Fibroblast of villous mesenchyme (primary cell): ENCODE measurements around the gene KIF24. TPM values are rescaled to one million over a fixed set of nuclear protein-coding genes. Genes with fewer than 3 reads are reported as not detected.

Experiments used
- DNase-seq: peaks from one replicate; pipeline ENCODE4 v3.0.0-alpha.2; 2010; ENCODE audit warnings: low read depth
- H3K4me3 ChIP-seq: 2 replicates; pipeline ENCODE4 v1.5.1; 2011; ENCODE audit warnings: low read depth, mild to moderate bottlenecking, low read length
- CTCF ChIP-seq: IDR thresholded peaks from 2 replicates; pipeline ENCODE4 v1.5.1; 2012; ENCODE audit warnings: low read depth, mild to moderate bottlenecking, low read length; ENCODE audit not compliant: insufficient read depth
- total RNA-seq: library from RNA; depleted of rRNA; stranded (reverse); fragments of >200 nt; gene quantifications from 2 replicates; pipeline ENCODE4 v1.2.3, GENCODE V29; 2012

Gene KIF24
- total RNA-seq, 1 donor, result 3.5 TPM

- H3K4me3 ChIP-seq, result no peak overlapping the region
- TF ChIP-seq CTCF, result no peak
- no peak for DNase-seq
Measured at GRCh38 chr9:34334337-34334824, 5.3 kb upstream of the KIF24 start.

- H3K4me3 ChIP-seq, result no peak overlapping the region
- DNase-seq, result no peak
- no peak for TF ChIP-seq CTCF
Measured at GRCh38 chr9:34333836-34334235, 4.8 kb upstream of the KIF24 start.

- no peak overlapping the region for H3K4me3 ChIP-seq
- TF ChIP-seq CTCF, result peak; percentile 52
- peak; percentile 49 for DNase-seq
Measured at GRCh38 chr9:34332076-34332964, 3.3 kb upstream of the KIF24 start.

- DNase-seq, result no peak
- no peak overlapping the region for H3K4me3 ChIP-seq
- no peak for TF ChIP-seq CTCF
Measured at GRCh38 chr9:34331196-34331595, 2.1 kb upstream of the KIF24 start.

GRCh38 chr9:34328500-34328986 lies 525 bp downstream of the KIF24 start:
- H3K4me3 ChIP-seq, result peak overlapping the region; percentile 71
- DNase-seq, result peak; percentile 55
- no peak for TF ChIP-seq CTCF

GRCh38 chr9:34326690-34327089 lies 2.4 kb downstream of the KIF24 start:
- no peak for DNase-seq
- H3K4me3 ChIP-seq, result no peak overlapping the region
- TF ChIP-seq CTCF, result no peak
